ENCODE results near the gene RAB31. TPM values are rescaled to one million over a fixed set of nuclear protein-coding genes. Genes with fewer than 3 reads are reported as not detected.
A peak's percentile ranks its signal among the peaks of the same experiment; 100 is the strongest.
"Not testable (repeated sequence)": the region's sequence is repeated elsewhere in the genome, so short reads cannot be mapped to it uniquely, and the experiment has no call there.

RAB31 gene
- polyA plus RNA-seq, 1 donor from 2014 or later = 16.3 TPM

DNA sequence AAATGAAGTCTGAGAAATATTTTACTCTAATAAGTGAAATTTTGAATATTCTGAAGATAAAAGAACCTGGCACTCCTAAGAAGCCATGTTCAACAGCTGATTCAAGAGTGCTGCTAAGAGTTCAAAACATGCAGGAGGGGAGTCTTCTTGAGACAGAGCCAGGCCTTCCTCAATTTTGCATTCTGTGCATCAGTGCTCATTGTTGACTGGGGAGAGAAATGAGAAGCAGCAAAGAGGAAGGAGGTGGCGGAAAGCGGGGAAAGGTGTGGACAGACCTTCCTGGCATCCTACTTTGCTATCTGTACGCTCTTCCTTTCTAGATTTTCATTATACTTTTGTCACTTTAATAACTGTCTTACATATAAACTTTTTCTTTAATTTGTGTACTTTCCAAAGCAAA, 148.0 kb downstream of the RAB31 start:
- Histone ChIP-seq H3K27me3 (ENCODE audit: insufficient read depth, low read depth, low read length) (no peaks in the 10 kb centered on the region), H3K36me3 (ENCODE audit: insufficient read depth, low read length) (no peaks in the 10 kb centered on the region), H3K27ac (ENCODE audit: low read length) (no peak overlapping the region), H3K9me2 (ENCODE audit: insufficient read depth, low read length) (no peaks in the 10 kb centered on the region), H3F3A (ENCODE audit: insufficient read depth, low read length, poor library complexity, severe bottlenecking) (no peaks in the 10 kb centered on the region), H3K4me2 (ENCODE audit: low read length) (no peak overlapping the region), H3K9ac (ENCODE audit: low read length) (no peak overlapping the region), H3K9me3 (ENCODE audit: low read length) (no peaks in the 10 kb centered on the region), H3K4me3 (ENCODE audit: low read length) (no peak overlapping the region), H4K20me1 (ENCODE audit: insufficient read depth) (no peaks in the 10 kb centered on the region), H2AFZ (ENCODE audit: low read depth, low read length) (no peak overlapping the region), H3K79me2 (replicated peaks; ENCODE audit: insufficient read depth, low read length) (no peaks in the 10 kb centered on the region)
- TF ChIP-seq, protein P1, sequence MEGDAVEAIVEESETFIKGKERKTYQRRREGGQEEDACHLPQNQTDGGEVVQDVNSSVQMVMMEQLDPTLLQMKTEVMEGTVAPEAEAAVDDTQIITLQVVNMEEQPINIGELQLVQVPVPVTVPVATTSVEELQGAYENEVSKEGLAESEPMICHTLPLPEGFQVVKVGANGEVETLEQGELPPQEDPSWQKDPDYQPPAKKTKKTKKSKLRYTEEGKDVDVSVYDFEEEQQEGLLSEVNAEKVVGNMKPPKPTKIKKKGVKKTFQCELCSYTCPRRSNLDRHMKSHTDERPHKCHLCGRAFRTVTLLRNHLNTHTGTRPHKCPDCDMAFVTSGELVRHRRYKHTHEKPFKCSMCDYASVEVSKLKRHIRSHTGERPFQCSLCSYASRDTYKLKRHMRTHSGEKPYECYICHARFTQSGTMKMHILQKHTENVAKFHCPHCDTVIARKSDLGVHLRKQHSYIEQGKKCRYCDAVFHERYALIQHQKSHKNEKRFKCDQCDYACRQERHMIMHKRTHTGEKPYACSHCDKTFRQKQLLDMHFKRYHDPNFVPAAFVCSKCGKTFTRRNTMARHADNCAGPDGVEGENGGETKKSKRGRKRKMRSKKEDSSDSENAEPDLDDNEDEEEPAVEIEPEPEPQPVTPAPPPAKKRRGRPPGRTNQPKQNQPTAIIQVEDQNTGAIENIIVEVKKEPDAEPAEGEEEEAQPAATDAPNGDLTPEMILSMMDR (IDR thresholded peaks at IDR 0.05; ENCODE audit: poor library complexity, severe bottlenecking) = no peak
- TF ChIP-seq SMC3 (conservative IDR thresholded peaks at IDR 0.05; ENCODE audit: poor library complexity) (no peak), MXI1 (conservative IDR thresholded peaks at IDR 0.05; ENCODE audit: poor library complexity, severe bottlenecking) (no peak), RAD21 (conservative IDR thresholded peaks at IDR 0.05) (no peak)
- TF ChIP-seq, protein P2, sequence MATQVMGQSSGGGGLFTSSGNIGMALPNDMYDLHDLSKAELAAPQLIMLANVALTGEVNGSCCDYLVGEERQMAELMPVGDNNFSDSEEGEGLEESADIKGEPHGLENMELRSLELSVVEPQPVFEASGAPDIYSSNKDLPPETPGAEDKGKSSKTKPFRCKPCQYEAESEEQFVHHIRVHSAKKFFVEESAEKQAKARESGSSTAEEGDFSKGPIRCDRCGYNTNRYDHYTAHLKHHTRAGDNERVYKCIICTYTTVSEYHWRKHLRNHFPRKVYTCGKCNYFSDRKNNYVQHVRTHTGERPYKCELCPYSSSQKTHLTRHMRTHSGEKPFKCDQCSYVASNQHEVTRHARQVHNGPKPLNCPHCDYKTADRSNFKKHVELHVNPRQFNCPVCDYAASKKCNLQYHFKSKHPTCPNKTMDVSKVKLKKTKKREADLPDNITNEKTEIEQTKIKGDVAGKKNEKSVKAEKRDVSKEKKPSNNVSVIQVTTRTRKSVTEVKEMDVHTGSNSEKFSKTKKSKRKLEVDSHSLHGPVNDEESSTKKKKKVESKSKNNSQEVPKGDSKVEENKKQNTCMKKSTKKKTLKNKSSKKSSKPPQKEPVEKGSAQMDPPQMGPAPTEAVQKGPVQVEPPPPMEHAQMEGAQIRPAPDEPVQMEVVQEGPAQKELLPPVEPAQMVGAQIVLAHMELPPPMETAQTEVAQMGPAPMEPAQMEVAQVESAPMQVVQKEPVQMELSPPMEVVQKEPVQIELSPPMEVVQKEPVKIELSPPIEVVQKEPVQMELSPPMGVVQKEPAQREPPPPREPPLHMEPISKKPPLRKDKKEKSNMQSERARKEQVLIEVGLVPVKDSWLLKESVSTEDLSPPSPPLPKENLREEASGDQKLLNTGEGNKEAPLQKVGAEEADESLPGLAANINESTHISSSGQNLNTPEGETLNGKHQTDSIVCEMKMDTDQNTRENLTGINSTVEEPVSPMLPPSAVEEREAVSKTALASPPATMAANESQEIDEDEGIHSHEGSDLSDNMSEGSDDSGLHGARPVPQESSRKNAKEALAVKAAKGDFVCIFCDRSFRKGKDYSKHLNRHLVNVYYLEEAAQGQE (IDR thresholded peaks at IDR 0.05; ENCODE audit: borderline replicate concordance) = no peak

DNA sequence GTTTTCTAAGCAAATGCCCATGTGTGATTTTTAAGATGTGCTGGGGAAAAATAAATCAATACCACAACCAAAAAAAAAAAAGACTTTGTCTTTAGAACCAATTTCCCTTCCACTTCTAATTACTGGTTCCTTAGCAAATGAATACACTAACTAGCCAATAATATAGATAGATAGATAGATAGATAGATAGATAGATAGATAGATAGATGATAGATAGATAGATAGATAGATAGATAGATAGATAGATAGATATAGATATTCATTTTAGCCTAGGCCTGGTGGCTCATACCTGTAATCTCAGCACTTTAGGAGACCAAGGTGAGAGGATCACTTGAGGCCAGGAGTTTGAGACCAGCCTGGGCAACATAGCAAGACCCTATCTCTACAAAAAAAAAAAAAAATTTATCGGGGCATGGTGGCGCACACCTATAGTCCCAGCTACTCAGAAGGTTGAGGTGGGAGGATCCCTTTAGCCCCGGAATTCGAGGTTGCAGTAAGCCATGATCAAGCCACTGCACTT, 149.4 kb downstream of the RAB31 start:
- not testable (repeated sequence) for H3K9me3 ChIP-seq (ENCODE audit: low read length); H3K36me3 ChIP-seq (ENCODE audit: insufficient read depth, low read length); H3K9ac ChIP-seq (ENCODE audit: low read length); H2AFZ ChIP-seq (ENCODE audit: low read depth, low read length); H3K9me2 ChIP-seq (ENCODE audit: insufficient read depth, low read length); H4K20me1 ChIP-seq (ENCODE audit: insufficient read depth); H3K27me3 ChIP-seq (ENCODE audit: insufficient read depth, low read depth, low read length); H3K79me2 ChIP-seq (replicated peaks; ENCODE audit: insufficient read depth, low read length); H3K27ac ChIP-seq (ENCODE audit: low read length); H3F3A ChIP-seq (ENCODE audit: insufficient read depth, low read length, poor library complexity, severe bottlenecking); H3K4me3 ChIP-seq (ENCODE audit: low read length); H3K4me2 ChIP-seq (ENCODE audit: low read length)

DNA sequence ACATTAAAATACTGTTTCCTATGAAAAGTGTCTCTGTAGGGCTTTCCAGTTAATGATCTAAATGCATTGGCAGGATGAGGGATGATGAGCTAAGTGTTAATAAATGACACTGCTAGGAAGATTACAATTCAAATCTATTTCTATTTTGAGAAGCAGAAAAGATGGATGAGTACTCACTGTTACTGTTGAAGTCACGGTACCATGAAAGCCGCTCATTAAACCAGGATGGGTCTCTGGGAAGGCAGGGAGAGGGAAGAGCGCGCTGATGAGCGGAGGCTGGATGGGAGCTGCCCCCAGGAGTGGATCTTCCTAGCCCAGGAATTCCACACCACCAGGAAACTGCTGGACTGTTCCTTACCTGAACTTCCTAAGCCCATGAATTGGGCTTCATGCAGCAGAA, 150.5 kb downstream of the RAB31 start:
- Histone ChIP-seq H2AFZ (ENCODE audit: low read depth, low read length) (no peak overlapping the region), H3K27me3 (ENCODE audit: insufficient read depth, low read depth, low read length) (no peaks in the 10 kb centered on the region), H3K9me2 (ENCODE audit: insufficient read depth, low read length) (no peaks in the 10 kb centered on the region), H3K4me2 (ENCODE audit: low read length) (peak overlapping the region; percentile 15), H3F3A (ENCODE audit: insufficient read depth, low read length, poor library complexity, severe bottlenecking) (no peaks in the 10 kb centered on the region), H3K9me3 (ENCODE audit: low read length) (no peaks in the 10 kb centered on the region), H3K9ac (ENCODE audit: low read length) (peak overlapping the region; percentile 13), H3K79me2 (replicated peaks; ENCODE audit: insufficient read depth, low read length) (no peaks in the 10 kb centered on the region), H3K36me3 (ENCODE audit: insufficient read depth, low read length) (no peaks in the 10 kb centered on the region), H4K20me1 (ENCODE audit: insufficient read depth) (no peaks in the 10 kb centered on the region), H3K4me3 (ENCODE audit: low read length) (peak overlapping the region; percentile 36), H3K27ac (ENCODE audit: low read length) (peak overlapping the region; percentile 60)
- no peak for TF ChIP-seq RAD21 (conservative IDR thresholded peaks at IDR 0.05)
- TF ChIP-seq EZH2 (IDR thresholded peaks at IDR 0.05; ENCODE audit: borderline replicate concordance, insufficient read depth, low read length, poor library complexity, severe bottlenecking) = no peak
- TF ChIP-seq, protein P2 (IDR thresholded peaks at IDR 0.05; ENCODE audit: borderline replicate concordance) = peak; percentile 86

Data from neural cell (in vitro differentiated cells).